Loucy (cell line): ENCODE results near the gene OR5AU1.

Experiments used
- CTCF ChIP-seq: fragments of 200-600 bp; sonication (generic); conservative IDR thresholded peaks from 2 replicates; pipeline ENCODE4 v1.5.1; 2014; ENCODE audit warnings: mild to moderate bottlenecking, antibody characterized with exemption, low read length
- EZH2phosphoT487 ChIP-seq: fragments of 200-600 bp; IDR thresholded peaks from 2 replicates; pipeline ENCODE4 v1.6.1; 2018; ENCODE audit warnings: antibody characterized with exemption, mild to moderate bottlenecking, moderate library complexity, borderline replicate concordance

- TF ChIP-seq CTCF (no peak), EZH2phosphoT487 (no peak)
Measured at GRCh38 chr14:21149641-21150367, 6.1 kb downstream of the OR5AU1 start.
